Measurements from ENCODE around the gene FAF2. TPM values are rescaled to one million over a fixed set of nuclear protein-coding genes. Genes with fewer than 3 reads are reported as not detected.
"Not testable (repeated sequence)": the region's sequence is repeated elsewhere in the genome, so short reads cannot be mapped to it uniquely, and the experiment has no call there.

FAF2 gene
- total RNA-seq, 1 donor from 2014 or later: 25.0 TPM

DNA sequence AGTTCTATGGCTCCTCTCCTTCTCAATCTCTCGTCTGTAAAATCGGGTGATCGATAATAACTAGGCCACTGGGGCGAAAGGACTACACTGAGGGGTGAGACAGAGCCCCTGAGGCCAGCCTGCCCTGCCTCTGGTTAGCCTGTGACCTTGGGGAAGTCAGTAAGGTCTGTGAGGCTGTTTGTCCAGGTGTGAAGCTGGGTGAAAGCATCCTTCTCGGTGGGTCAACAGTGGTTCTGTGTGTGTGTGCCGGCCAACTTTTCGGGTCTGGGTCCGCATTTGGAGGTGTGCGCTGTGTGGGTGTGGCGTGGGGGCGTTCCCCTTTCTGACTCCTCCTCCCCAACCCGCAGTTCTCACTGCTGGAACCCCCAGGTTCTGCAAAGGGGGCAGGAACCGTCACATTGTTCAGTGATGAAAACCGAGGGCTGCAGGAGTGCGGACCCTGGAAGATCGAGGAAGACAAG, 94.0 kb downstream of the FAF2 start:
- no peak for DNase-seq (ENCODE audit: low read depth)

DNA sequence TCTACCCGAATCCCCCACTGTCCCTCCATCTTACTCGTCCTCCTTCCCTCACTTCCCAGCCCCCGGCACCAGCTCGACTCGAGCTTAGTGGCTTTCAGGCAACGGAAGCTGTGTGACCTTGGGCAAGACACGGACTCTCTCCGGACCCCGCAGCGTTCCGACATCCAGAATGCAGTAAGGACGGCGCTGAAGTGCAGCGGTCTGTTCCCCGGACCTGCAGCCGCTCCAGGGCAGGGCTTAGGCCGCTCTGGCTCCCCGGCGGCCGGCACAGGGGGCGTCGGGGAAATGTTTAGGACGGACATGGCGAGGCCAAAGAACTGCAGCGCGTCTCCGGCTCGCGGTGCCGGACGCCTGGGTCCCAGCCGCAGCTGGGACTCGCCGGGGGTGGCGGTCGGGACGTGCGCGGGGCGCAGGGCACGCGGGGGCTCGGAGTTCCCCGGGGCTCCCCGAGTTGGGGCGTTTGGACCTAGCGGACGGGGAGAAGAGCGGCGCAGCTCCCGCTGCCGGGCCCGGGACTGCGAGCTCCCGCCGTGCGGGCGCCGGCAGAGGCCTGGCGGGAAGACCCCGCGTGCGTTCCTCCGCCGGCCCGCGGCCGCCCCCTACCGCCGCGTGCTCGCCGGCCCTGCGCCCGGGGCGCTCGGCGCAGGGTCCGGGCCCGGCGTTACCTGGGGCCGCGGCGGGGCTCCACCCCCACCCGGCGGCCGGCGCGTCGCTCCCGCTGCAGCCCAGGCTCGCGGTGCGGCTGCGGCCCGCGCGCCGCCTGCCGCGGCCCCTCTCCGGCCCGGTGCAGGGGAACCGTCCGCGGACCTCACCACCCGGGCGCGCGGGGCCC, 94.6 kb downstream of the FAF2 start:
- peak; percentile 20 for DNase-seq (ENCODE audit: low read depth)

DNA sequence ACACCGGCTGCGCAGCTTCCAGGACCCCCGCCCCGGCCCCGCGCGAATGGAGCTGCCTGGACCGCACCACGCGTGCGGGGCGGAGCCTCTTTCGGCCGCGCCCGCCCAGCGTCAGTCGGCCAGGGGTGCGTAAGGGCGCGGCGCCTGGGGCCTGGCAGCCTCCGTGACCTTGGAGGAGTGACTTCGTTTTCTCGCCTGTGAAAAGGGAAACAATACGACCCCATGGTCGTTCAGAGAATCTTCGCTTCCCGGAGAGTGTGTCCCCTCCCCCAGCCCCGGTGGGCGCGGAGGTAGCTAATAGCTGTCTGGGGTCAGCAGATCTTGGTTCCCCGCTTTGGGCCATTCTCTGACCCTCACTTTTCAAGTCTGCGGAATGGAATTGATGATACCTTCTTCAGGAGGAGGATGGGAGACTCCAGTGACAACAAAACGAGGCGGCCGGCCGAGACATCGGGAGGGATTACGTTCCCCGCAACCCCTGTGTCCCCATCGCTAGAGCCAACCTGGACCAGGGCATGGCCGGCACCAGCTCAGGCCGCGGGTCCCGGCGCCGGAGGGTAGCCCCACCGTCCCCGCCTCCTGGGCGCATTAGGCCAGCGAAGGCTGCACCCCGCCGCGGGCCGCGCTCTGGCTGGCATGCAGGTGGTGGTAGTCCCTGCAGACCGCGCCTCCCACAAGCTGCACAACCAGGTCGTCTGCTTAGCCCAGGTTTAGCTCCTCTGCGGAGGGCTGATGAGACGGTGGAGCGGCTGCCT, 95.4 kb downstream of the FAF2 start:
- peak; percentile 65 for DNase-seq (ENCODE audit: low read depth)

DNA sequence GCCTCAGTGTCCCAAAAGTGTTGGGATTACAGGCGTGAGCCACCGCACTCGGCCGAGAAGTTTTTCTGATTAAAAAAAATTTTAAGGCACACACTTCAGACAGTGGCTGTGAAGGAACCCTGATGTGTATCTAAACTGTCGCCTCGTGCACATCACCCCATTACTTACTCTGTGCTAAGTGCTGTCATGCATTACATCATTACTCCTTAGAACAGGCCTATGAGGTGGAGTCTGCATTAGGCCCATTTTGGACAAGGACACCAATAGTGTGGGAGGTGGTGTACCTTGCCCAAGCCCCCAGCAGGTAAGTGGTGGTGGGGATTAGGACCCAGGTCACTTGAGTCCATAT, 97.2 kb downstream of the FAF2 start:
- DNase-seq (ENCODE audit: low read depth): no peak

GRCh38 chr5:176545737-176546509, 97.7 kb downstream of the FAF2 start:
- no peak for DNase-seq (ENCODE audit: low read depth)

- no peak for DNase-seq (ENCODE audit: low read depth)
Observed at GRCh38 chr5:176547802-176548201, 99.6 kb downstream of the FAF2 start.

GRCh38 chr5:176548967-176549444, 100.8 kb downstream of the FAF2 start, which contains the start of gene CDHR2:
Gene CDHR2 (plus strand): TSS chr5:176549342. CDS start chr5:176565353, 16,011 bp downstream.
- DNase-seq (ENCODE audit: low read depth): no peak

- no peak for DNase-seq (ENCODE audit: low read depth)
Observed at GRCh38 chr5:176549871-176550270, 101.7 kb downstream of the FAF2 start.

- DNase-seq (ENCODE audit: low read depth): no peak
Observed at GRCh38 chr5:176550275-176550831, 102.2 kb downstream of the FAF2 start.

GRCh38 chr5:176550937-176551336, 102.8 kb downstream of the FAF2 start:
- DNase-seq (ENCODE audit: low read depth): not testable (repeated sequence)

DNA sequence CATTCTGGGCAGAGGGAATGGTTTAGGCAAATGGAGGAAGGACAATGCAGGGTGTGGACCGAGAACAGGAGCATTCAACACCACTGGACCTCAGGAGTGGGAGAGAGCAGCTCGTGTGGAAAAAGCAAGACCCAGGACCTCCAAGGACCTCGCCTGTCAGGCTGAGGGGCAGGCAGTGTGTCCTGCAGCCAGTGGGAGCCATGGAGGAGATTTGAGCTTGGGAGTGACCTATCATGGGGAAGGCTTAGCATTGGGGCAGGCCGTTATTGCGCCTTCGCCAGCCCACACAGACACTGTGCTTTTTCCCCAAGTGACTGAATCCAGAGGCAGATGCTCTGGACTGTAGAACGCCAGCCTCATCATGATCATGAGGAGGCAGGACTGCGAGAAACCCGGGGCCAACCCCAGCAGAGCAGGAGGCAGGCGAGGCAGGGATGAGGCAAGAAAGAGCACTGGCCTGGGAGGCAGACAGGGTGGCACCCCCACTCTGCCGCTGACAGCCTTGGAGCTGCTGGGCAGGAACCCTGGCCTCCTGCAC, 104.2 kb downstream of the FAF2 start:
- DNase-seq (ENCODE audit: low read depth): no peak

DNA sequence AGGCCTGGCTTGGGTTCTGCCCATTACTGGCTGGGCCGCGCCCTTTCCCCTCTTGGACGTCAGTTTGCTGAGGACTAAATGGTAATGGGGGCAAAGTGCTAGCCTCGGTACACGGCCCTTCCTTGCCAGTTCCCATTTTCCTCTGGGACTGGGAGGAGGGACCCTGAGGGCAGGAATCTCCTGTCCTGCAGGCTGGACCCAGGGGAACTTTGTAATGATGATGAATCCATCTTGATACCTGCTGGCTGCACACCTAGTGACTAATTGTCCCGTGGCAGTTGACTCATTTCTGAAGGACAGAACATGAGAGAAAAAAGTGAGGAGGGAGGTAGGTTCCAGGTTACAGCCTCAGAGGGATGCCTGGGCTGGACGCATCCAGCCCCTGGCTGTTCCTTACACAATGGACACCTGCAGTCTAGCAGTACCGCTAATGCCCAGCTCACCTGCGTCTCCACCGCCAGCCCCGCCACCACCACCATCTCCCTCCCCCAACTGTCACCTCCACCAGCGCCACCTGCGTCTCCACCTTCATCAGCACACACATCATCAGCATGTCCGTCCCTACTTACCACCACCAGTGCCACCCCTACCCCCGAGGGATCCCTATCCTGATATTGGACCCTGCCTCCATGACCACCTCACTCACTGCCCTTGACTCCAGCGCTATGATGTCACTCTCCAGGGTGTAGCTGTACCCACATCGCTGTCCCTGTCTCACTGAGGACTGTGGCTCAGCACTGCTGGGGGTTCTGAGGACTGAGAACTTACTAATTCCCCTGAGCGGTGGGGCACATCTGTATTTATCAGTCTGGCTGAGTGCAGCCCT, 105.3 kb downstream of the FAF2 start:
- no peak for DNase-seq (ENCODE audit: low read depth)

- no peak for DNase-seq (ENCODE audit: low read depth)
Observed at GRCh38 chr5:176557846-176558245, 109.7 kb downstream of the FAF2 start.

Other genes starting within 250 kb of the FAF2 start
- gene SIMC1, start 210.0 kb upstream of the FAF2 start, total RNA-seq: 3.2 and 7.8 TPM in 2 replicates
- 96.3 and 103 TPM in 2 replicates for gene KIAA1191, start 86.6 kb upstream of the FAF2 start, total RNA-seq
- gene ARL10, start 82.9 kb upstream of the FAF2 start, total RNA-seq: 6.5 TPM in 2 replicates
- gene NOP16, start 59.8 kb upstream of the FAF2 start, total RNA-seq: 17.4 and 29.7 TPM in 2 replicates
- gene HIGD2A, start 59.6 kb upstream of the FAF2 start, total RNA-seq: 123 and 125 TPM in 2 replicates
- gene CLTB, start 31.8 kb upstream of the FAF2 start, total RNA-seq: 211 and 223 TPM in 2 replicates
- 9.6 and 10.6 TPM in 2 replicates for gene RNF44, start 89.0 kb downstream of the FAF2 start, total RNA-seq
- gene CDHR2, start 101.0 kb downstream of the FAF2 start, total RNA-seq: not detected in 2 replicates
- 5.2 and 9.6 TPM in 2 replicates for gene GPRIN1, start 161.8 kb downstream of the FAF2 start, total RNA-seq
- 0.16 and 1.0 TPM in 2 replicates for gene SNCB, start 182.1 kb downstream of the FAF2 start, total RNA-seq
- gene EIF4E1B, start 182.3 kb downstream of the FAF2 start, total RNA-seq: not detected in 2 replicates
- gene TSPAN17, start 199.1 kb downstream of the FAF2 start, total RNA-seq: 47.9 and 50.0 TPM in 2 replicates

Measured in myocyte (in vitro differentiated cells).